ENCODE measurements around the gene CPNE2. TPM values are rescaled to one million over a fixed set of nuclear protein-coding genes. Genes with fewer than 3 reads are reported as not detected.

CPNE2 gene
- 13.7 TPM for total RNA-seq
- long read RNA-seq, transcript CPNE2-201 (16 exons, 2,645 nt) = major isoform, 45 of 52 reads
- long read RNA-seq, partial matches to known transcripts = 1 of 52 reads
- long read RNA-seq, other reads (novel, unspliced or antisense) = 4 of 52 reads

DNA sequence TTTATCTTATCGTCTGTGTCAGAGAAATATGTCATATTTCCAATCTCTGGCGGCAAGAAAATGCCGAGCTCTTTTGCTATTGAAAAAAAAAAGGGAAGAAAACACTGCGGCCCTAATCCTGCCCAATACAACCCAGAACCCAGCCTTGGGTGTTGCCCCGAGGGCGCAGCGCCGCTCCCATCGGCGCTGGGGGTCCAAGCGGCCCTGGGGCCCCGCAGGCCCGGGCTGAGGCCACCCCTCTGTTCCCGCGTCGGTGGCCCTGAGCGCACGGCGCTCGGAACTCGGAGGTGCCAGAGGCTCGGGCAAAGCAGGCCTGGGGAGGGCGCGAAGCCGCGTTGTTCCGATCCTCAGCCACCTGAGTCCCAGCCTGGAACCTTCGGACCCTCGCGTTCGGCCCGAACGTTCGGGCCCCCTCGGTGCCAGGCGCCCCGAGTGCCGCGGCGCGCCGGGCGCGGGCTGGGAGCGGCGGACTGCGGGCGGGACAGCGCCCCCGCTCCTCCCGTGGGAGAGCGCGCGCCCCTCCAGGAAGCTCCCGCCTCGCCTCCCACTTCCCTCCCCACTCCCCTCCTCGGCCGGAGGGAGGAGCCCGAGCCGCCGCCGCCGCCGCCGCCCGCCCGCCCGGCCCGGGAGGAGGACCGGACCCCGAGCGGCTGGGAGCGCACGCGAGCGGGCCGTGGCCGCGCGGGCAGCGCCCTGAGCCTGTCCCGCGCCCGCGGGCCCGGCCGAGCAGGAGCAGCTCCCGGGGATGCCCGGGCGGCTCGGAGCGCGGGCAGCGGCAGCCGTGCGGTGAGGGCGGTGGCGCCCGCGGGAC is at the start of gene CPNE2:
TSS of gene CPNE2 (plus strand) at position 609 of the 811 bp plus-strand sequence. CDS start 18,160 bp downstream, outside the sequence.
- Histone ChIP-seq H3K27me3 (ENCODE audit: low read depth) (no peaks in the 10 kb centered on the region), H3K4me3 (peak within 1 kb of the TSS; percentile 83), H3K27ac (replicated peaks) (peak within 1 kb of the TSS; percentile 91), H3K4me1 (peaks cover 39% of the 10 kb centered on the region), H3K9me3 (replicated peaks) (no peaks in the 10 kb centered on the region), H3K36me3 (no peaks in the 10 kb centered on the region)
- TF ChIP-seq, protein P1, sequence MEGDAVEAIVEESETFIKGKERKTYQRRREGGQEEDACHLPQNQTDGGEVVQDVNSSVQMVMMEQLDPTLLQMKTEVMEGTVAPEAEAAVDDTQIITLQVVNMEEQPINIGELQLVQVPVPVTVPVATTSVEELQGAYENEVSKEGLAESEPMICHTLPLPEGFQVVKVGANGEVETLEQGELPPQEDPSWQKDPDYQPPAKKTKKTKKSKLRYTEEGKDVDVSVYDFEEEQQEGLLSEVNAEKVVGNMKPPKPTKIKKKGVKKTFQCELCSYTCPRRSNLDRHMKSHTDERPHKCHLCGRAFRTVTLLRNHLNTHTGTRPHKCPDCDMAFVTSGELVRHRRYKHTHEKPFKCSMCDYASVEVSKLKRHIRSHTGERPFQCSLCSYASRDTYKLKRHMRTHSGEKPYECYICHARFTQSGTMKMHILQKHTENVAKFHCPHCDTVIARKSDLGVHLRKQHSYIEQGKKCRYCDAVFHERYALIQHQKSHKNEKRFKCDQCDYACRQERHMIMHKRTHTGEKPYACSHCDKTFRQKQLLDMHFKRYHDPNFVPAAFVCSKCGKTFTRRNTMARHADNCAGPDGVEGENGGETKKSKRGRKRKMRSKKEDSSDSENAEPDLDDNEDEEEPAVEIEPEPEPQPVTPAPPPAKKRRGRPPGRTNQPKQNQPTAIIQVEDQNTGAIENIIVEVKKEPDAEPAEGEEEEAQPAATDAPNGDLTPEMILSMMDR (IDR thresholded peaks at IDR 0.05; ENCODE audit: borderline replicate concordance) = no peak
- intact Hi-C loops (cut with micrococcal nuclease) = no loop called here
- DNase-seq = peak; percentile 72

DNA sequence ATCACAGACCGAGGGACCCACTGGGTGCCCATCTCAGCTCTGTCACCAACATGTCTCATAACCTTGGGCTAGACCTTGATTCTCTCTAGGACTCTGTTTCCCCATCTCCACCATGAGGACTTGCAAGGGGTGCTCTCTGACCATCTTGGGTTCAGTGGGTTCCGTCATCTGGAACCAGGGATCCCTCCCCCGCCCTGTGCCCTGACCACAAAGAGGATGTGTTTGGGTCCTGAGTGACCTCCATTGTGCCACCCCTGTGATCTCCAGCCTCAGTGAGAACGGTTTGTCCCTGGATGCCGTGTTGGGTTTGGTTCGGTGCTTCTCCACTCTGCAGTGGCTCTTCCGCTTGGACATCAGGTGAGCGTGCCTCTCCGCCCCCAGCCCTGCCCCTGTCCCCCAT is 49.1 kb upstream of the CPNE2 start:
- Histone ChIP-seq H3K27ac (replicated peaks) (no peak overlapping the region), H3K4me1 (peaks cover 29% of the 10 kb centered on the region), H3K9me3 (replicated peaks) (no peaks in the 10 kb centered on the region), H3K36me3 (peaks cover 18% of the 10 kb centered on the region), H3K27me3 (ENCODE audit: low read depth) (no peaks in the 10 kb centered on the region), H3K4me3 (no peak overlapping the region)
- DNase-seq = no peak
- TF ChIP-seq, protein P1 (IDR thresholded peaks at IDR 0.05; ENCODE audit: borderline replicate concordance) = no peak
- intact Hi-C loops (cut with micrococcal nuclease) = loop anchor here (10.0 kb wide), 1 partner anchor 178 kb away; the partner anchor contains the start of gene SLC12A3

DNA sequence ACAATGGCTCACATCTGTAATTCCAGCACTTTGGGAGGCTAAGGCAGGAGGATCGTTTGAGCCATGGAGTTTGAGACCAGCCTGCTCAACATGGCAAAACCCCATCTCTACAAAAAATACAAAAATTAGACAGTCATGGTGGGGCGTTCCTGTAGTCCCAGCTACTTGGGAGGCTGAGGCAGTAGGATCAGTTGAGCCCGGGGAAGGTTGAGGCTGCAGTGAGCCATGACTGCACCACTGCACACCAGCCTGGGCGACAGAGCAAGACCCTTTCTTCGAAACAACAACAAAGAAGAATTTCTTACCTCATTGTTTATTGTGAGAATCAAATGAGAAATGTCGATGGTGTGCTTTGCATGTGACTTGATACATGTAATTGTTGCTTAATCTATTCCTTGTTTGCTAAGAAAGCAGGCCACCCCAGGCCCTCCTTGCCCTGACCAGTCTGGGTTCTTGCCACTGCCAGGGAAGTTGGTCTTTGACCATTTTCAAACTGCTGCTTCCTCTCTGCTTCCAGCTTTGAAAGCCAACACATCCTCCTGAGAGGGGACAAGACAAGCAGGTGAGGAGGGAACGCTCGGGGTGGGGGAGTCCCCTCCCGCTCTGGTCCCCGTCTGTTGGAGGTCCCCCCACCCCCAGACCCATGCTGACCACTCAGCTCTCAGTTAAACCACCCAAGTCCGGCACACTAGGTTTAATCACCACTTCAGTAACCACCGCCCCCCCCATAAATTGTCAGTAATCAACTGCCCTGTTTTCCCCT is 47.3 kb upstream of the CPNE2 start:
- intact Hi-C loops (cut with micrococcal nuclease) = loop anchor here (10.0 kb wide), 1 partner anchor 180 kb away; the partner anchor contains the start of gene SLC12A3
- peak overlapping the region; percentile 2 for H3K27ac ChIP-seq (replicated peaks)
- H3K4me1 ChIP-seq = peaks cover 29% of the 10 kb centered on the region
- H3K4me3 ChIP-seq = peak overlapping the region; percentile 22
- TF ChIP-seq, protein P1 (IDR thresholded peaks at IDR 0.05; ENCODE audit: borderline replicate concordance) = no peak
- DNase-seq = no peak
- no peaks in the 10 kb centered on the region for H3K9me3 ChIP-seq (replicated peaks)
- peaks cover 14% of the 10 kb centered on the region for H3K36me3 ChIP-seq
- no peaks in the 10 kb centered on the region for H3K27me3 ChIP-seq (ENCODE audit: low read depth)

DNA sequence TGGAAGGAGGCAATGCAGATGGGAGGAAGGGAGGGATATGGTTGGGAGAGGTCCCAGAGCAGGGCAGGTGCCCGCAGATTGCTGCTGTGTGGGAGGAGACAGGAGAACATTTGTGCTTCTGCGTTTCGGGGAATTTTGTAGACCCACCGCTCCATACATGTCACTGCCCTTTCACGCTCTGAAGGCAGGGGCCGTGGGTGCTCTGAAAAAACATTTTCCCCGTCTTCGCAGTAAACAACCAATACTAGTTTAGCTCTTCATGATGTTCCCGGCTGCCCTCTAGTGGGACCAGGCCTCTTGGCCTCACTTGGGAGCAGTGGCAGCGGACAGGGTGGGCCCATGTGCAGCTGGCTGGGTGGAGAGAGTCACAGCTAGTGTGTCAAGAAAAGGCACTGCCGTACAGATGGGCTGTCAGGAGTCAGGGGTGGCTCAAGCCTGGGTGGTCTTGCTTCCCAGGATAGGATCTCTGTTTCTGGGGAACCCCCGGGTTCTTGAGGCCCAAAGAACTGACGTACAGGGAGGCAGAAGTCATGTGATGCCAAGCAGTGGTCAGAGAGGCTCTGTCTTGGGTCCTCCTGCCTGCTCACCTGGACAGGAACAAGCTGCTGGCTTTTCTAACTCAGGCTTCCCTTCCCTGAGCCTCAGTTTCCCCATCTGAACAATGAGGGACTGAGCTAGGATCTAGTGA is 46.5 kb upstream of the CPNE2 start:
- Histone ChIP-seq H3K36me3 (peaks cover 8% of the 10 kb centered on the region), H3K27me3 (ENCODE audit: low read depth) (no peaks in the 10 kb centered on the region), H3K27ac (replicated peaks) (peak overlapping the region; percentile 2), H3K4me1 (peaks cover 29% of the 10 kb centered on the region), H3K4me3 (peak overlapping the region; percentile 22), H3K9me3 (replicated peaks) (no peaks in the 10 kb centered on the region)
- peak; percentile 74 for DNase-seq
- TF ChIP-seq, protein P1 (IDR thresholded peaks at IDR 0.05; ENCODE audit: borderline replicate concordance) = peak; percentile 77
- intact Hi-C loops (cut with micrococcal nuclease) = loop anchor here (10.0 kb wide), 1 partner anchor 181 kb away; the partner anchor contains the start of gene SLC12A3

DNA sequence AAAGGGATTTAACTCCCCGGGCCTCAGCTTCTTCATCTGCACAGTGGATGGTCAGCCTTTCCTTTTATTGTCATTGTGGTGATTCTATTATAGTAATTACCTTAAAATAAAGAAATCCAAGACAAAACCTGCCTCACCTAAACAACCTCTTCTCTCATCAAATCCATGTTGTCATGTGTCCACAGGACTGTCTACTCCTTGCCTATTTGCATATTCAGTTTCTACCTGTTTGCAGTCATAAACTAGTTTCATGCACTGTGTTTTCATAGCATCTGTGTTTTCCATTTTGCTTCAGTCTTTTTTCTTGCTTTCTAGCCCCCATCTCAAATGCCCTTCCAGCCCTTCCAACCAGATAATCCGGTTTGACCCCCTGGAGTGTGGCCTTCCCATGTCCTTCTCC is 44.3 kb upstream of the CPNE2 start:
- H3K27ac ChIP-seq (replicated peaks) = no peak overlapping the region
- TF ChIP-seq, protein P1 (IDR thresholded peaks at IDR 0.05; ENCODE audit: borderline replicate concordance) = no peak
- H3K4me3 ChIP-seq = no peak overlapping the region
- H3K4me1 ChIP-seq = peaks cover 11% of the 10 kb centered on the region
- no peaks in the 10 kb centered on the region for H3K27me3 ChIP-seq (ENCODE audit: low read depth)
- H3K9me3 ChIP-seq (replicated peaks) = no peaks in the 10 kb centered on the region
- DNase-seq = no peak
- peaks cover 20% of the 10 kb centered on the region for H3K36me3 ChIP-seq
- intact Hi-C loops (cut with micrococcal nuclease) = loop anchor here (10.0 kb wide), 1 partner anchor 183 kb away; the partner anchor contains the start of gene SLC12A3
